ENCODE results near the gene GAS2L2.

The GAS2L2 gene

GRCh38 chr17:35730400-35731005 is 22.5 kb downstream of the GAS2L2 start:
- DNase-seq (ENCODE audit: low read depth, low spot score), result no peak
- no peaks in the 10 kb centered on the region; the same call in 1 of the 2 replicates for H3K36me3 ChIP-seq (ENCODE audit: insufficient read depth, low read length)
- no peak overlapping the region for H3K4me3 ChIP-seq
- H3K27ac ChIP-seq, result no peak overlapping the region
- no peak overlapping the region for H3K9ac ChIP-seq (ENCODE audit: insufficient read length)
- no peak for TF ChIP-seq FOXP2 (optimal IDR thresholded peaks at IDR 0.05; ENCODE audit: control extremely low read depth, extremely low read length, insufficient read depth)
- no peak for TF ChIP-seq EZH2 (IDR thresholded peaks at IDR 0.05)
- TF ChIP-seq POLR2AphosphoS5 (IDR thresholded peaks at IDR 0.05; ENCODE audit: borderline replicate concordance, low read depth, low read length), result no peak
- H3K9me3 ChIP-seq (ENCODE audit: low read depth, low read length), result no peaks in the 10 kb centered on the region

DNA sequence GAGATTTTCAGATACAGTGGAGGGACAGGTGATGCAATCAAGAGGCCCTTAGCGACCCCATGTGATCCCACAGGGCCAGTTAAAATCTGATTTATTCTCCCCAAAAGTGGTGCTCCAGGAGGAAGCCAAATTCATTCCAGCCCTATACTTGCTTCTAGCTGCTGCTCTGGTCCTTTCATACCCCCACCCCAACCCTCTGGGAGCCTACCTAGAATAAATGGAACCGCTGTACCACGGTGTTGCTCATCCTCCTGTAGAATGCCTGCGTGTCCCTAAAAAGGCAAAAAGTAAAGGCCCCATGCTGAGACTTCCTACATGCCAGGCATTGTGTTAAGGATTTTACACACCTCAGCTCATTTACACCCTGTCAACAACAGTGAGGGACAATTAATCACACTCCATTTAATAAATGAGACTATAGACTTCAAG is 23.6 kb downstream of the GAS2L2 start:
- no peak overlapping the region for H3K9ac ChIP-seq (ENCODE audit: insufficient read length)
- no peak overlapping the region for H3K4me3 ChIP-seq
- H3K9me3 ChIP-seq (ENCODE audit: low read depth, low read length), result no peaks in the 10 kb centered on the region
- TF ChIP-seq POLR2AphosphoS5 (IDR thresholded peaks at IDR 0.05; ENCODE audit: borderline replicate concordance, low read depth, low read length), result no peak
- TF ChIP-seq FOXP2 (optimal IDR thresholded peaks at IDR 0.05; ENCODE audit: control extremely low read depth, extremely low read length, insufficient read depth), result no peak
- no peak for TF ChIP-seq EZH2 (IDR thresholded peaks at IDR 0.05)
- H3K27ac ChIP-seq, result no peak overlapping the region
- DNase-seq (ENCODE audit: low read depth, low spot score), result no peak
- peaks cover 9% of the 10 kb centered on the region for H3K36me3 ChIP-seq (ENCODE audit: insufficient read depth, low read length)

- H3K9ac ChIP-seq (ENCODE audit: insufficient read length), result no peak overlapping the region
- peaks cover 18% of the 10 kb centered on the region for H3K36me3 ChIP-seq (ENCODE audit: insufficient read depth, low read length)
- H3K27ac ChIP-seq, result no peak overlapping the region
- DNase-seq (ENCODE audit: low read depth, low spot score), result no peak
- TF ChIP-seq FOXP2 (optimal IDR thresholded peaks at IDR 0.05; ENCODE audit: control extremely low read depth, extremely low read length, insufficient read depth), result no peak
- no peak for TF ChIP-seq POLR2AphosphoS5 (IDR thresholded peaks at IDR 0.05; ENCODE audit: borderline replicate concordance, low read depth, low read length)
- TF ChIP-seq EZH2 (IDR thresholded peaks at IDR 0.05), result no peak
- H3K4me3 ChIP-seq, result no peak overlapping the region
- H3K9me3 ChIP-seq (ENCODE audit: low read depth, low read length), result no peaks in the 10 kb centered on the region
Measured at GRCh38 chr17:35728551-35728950, 24.5 kb downstream of the GAS2L2 start.

GRCh38 chr17:35727635-35728034 is 25.4 kb downstream of the GAS2L2 start:
- no peak overlapping the region for H3K9ac ChIP-seq (ENCODE audit: insufficient read length)
- H3K4me3 ChIP-seq, result no peak overlapping the region
- no peak for DNase-seq (ENCODE audit: low read depth, low spot score)
- no peak overlapping the region for H3K27ac ChIP-seq
- no peaks in the 10 kb centered on the region for H3K9me3 ChIP-seq (ENCODE audit: low read depth, low read length)
- H3K36me3 ChIP-seq (ENCODE audit: insufficient read depth, low read length), result peaks cover 25% of the 10 kb centered on the region
- TF ChIP-seq EZH2 (IDR thresholded peaks at IDR 0.05), result no peak
- TF ChIP-seq POLR2AphosphoS5 (IDR thresholded peaks at IDR 0.05; ENCODE audit: borderline replicate concordance, low read depth, low read length), result no peak
- no peak for TF ChIP-seq FOXP2 (optimal IDR thresholded peaks at IDR 0.05; ENCODE audit: control extremely low read depth, extremely low read length, insufficient read depth)

DNA sequence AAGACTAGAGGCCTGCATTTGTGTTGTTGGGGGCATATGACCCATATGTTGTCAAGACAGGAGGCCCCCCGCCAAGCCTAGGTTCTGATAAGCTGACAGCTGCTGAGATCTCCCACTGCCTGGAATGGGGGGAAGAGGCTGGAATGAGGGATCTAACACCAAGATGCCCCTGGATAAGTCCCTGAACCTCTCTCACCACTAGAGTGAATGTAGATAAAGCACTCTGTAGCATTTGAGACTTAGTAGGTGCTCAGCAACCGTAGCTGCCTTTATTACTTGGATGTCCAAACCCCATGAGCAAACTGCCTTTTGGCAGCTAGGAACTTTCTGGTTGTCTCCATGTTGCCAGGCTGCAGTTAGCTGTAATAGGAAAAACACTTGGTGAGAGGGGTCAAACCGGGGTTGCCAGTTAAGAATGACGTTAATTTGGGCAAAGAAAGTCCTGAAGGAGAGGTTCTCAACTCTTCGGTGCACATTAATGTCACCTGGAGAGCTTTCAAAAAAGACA is 26.0 kb downstream of the GAS2L2 start:
- DNase-seq (ENCODE audit: low read depth, low spot score), result no peak
- Histone ChIP-seq H3K27ac (no peak overlapping the region), H3K36me3 (ENCODE audit: insufficient read depth, low read length) (peaks cover 25% of the 10 kb centered on the region), H3K4me3 (peak overlapping the region; percentile 30; the same call in 1 of the 2 replicates), H3K9ac (ENCODE audit: insufficient read length) (no peak overlapping the region), H3K9me3 (ENCODE audit: low read depth, low read length) (no peaks in the 10 kb centered on the region)
- no peak for TF ChIP-seq EZH2 (IDR thresholded peaks at IDR 0.05)
- no peak for TF ChIP-seq FOXP2 (optimal IDR thresholded peaks at IDR 0.05; ENCODE audit: control extremely low read depth, extremely low read length, insufficient read depth)
- no peak for TF ChIP-seq POLR2AphosphoS5 (IDR thresholded peaks at IDR 0.05; ENCODE audit: borderline replicate concordance, low read depth, low read length)

- TF ChIP-seq EZH2 (IDR thresholded peaks at IDR 0.05) (no peak), POLR2AphosphoS5 (IDR thresholded peaks at IDR 0.05; ENCODE audit: borderline replicate concordance, low read depth, low read length) (peak; percentile 23; the same call in 1 of the 2 replicates), FOXP2 (optimal IDR thresholded peaks at IDR 0.05; ENCODE audit: control extremely low read depth, extremely low read length, insufficient read depth) (no peak)
- no peaks in the 10 kb centered on the region for H3K9me3 ChIP-seq (ENCODE audit: low read depth, low read length)
- DNase-seq (ENCODE audit: low read depth, low spot score), result peak; percentile 77
- H3K27ac ChIP-seq, result no peak overlapping the region
- H3K36me3 ChIP-seq (ENCODE audit: insufficient read depth, low read length), result peaks cover 25% of the 10 kb centered on the region
- H3K4me3 ChIP-seq, result peak overlapping the region; percentile 30; the same call in 1 of the 2 replicates
- H3K9ac ChIP-seq (ENCODE audit: insufficient read length), result no peak overlapping the region
Measured at GRCh38 chr17:35726127-35726952, 26.7 kb downstream of the GAS2L2 start.

DNA sequence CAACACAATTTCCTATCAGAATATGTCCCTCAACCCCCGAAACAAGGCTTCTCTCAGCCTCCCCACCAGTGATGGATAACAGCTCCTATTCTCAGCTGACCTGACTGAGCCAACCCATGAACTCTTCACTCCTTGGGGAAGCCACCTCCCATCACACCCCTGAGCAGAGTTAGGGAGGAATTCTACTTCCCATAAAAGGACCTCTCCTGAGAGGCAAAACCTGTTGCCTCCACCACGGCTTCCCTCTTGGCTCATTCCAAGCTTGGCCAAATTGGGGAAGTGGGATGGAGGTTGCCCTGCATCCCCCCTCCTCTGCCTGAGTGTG is 27.3 kb downstream of the GAS2L2 start:
- no peak for DNase-seq (ENCODE audit: low read depth, low spot score)
- no peak for TF ChIP-seq FOXP2 (optimal IDR thresholded peaks at IDR 0.05; ENCODE audit: control extremely low read depth, extremely low read length, insufficient read depth)
- no peak overlapping the region for H3K9ac ChIP-seq (ENCODE audit: insufficient read length)
- no peaks in the 10 kb centered on the region for H3K9me3 ChIP-seq (ENCODE audit: low read depth, low read length)
- no peak overlapping the region for H3K4me3 ChIP-seq
- no peak overlapping the region for H3K27ac ChIP-seq
- H3K36me3 ChIP-seq (ENCODE audit: insufficient read depth, low read length), result peaks cover 25% of the 10 kb centered on the region

GRCh38 chr17:35725058-35725457 is 28.0 kb downstream of the GAS2L2 start:
- Histone ChIP-seq H3K36me3 (ENCODE audit: insufficient read depth, low read length) (peaks cover 25% of the 10 kb centered on the region), H3K27ac (no peak overlapping the region)

More at GRCh38 chr17:35725058-35725457, 28.0 kb downstream of the GAS2L2 start:
- DNase-seq (ENCODE audit: low read depth, low spot score), result no peak
- Histone ChIP-seq H3K4me3 (no peak overlapping the region), H3K9me3 (ENCODE audit: low read depth, low read length) (no peaks in the 10 kb centered on the region), H3K9ac (ENCODE audit: insufficient read length) (no peak overlapping the region)
- no peak for TF ChIP-seq POLR2AphosphoS5 (IDR thresholded peaks at IDR 0.05; ENCODE audit: borderline replicate concordance, low read depth, low read length)
- TF ChIP-seq FOXP2 (optimal IDR thresholded peaks at IDR 0.05; ENCODE audit: control extremely low read depth, extremely low read length, insufficient read depth), result no peak
- TF ChIP-seq EZH2 (IDR thresholded peaks at IDR 0.05), result no peak

Measured in SK-N-MC (cell line).